AG10803 (cell line): ENCODE measurements around the gene SNX11.

Source experiments
- DNase-seq: peaks from one replicate; pipeline ENCODE4 v3.0.0; 2010; ENCODE audit warnings: low read depth
- H3K4me3 ChIP-seq: 2 replicates; pipeline ENCODE4 v1.5.1; 2011; ENCODE audit warnings: mild to moderate bottlenecking, low read length, control low read depth
- TF ChIP-seq, protein P1 (sequence below): conservative IDR thresholded peaks from 2 replicates; pipeline ENCODE4 v1.5.1; 2011; ENCODE audit warnings: mild to moderate bottlenecking, low read length, control low read depth, inconsistent platforms

SNX11 gene

DNA sequence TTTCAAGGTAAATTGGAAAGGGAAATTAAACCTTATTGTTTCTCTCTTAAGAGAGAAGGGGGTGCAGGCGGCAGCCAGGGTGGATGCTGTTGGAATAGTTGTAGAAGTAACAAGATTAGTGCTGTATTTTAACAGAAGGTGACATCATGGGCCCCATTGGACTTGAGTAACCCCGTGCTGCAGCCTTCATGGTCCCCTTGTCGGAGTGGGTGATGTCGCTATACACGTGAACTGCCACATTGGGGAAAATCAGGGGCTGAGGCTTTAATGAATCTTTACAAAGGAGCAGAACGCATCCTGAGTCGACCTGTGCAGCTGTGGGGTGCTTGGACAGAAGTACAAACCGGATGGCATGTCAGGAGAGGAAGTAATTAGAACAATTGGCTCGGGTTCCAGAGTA, 3.2 kb downstream of the SNX11 start:
- no peak for DNase-seq
- no peak overlapping the region for H3K4me3 ChIP-seq
- TF ChIP-seq, protein P1, sequence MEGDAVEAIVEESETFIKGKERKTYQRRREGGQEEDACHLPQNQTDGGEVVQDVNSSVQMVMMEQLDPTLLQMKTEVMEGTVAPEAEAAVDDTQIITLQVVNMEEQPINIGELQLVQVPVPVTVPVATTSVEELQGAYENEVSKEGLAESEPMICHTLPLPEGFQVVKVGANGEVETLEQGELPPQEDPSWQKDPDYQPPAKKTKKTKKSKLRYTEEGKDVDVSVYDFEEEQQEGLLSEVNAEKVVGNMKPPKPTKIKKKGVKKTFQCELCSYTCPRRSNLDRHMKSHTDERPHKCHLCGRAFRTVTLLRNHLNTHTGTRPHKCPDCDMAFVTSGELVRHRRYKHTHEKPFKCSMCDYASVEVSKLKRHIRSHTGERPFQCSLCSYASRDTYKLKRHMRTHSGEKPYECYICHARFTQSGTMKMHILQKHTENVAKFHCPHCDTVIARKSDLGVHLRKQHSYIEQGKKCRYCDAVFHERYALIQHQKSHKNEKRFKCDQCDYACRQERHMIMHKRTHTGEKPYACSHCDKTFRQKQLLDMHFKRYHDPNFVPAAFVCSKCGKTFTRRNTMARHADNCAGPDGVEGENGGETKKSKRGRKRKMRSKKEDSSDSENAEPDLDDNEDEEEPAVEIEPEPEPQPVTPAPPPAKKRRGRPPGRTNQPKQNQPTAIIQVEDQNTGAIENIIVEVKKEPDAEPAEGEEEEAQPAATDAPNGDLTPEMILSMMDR = no peak

DNA sequence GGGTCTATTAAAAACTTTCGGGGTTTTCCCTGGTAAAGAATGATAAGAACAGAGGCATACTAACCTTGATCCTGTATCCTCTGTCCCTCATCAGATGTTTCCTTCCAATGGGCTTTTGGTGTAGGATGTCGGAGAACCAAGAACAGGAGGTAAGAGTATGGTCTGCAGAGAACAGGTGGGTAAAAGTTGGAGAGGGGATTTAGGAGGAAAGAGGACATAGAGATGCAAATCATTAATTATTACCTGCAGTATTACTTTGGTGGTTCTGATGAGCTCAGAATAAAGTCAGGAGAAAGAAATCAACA, 4.3 kb downstream of the SNX11 start:
- no peak for DNase-seq
- TF ChIP-seq, protein P1 = no peak
- H3K4me3 ChIP-seq = no peak overlapping the region

DNA sequence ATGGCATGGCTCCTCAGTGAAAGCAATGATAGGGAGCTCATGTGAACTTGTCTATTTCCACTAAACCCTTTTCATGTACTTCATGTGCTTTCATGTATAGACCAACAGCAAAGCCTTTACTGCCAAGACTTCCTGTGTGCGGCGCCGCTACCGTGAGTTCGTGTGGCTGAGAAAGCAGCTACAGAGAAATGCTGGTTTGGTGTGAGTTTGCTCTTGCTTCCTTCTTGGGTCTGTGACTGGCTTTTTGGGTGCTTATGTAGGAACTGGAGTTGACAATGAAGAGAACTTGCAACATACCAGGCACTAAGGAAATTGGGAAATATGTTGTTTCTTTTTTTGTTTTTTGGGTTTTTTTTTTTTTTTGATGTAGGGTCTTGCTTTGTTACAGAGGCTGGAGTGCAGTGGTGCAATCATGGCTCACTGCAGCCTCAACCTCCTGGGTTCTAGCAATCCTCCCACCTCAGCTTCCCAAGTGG, 5.7 kb downstream of the SNX11 start:
- TF ChIP-seq, protein P1 = no peak
- H3K4me3 ChIP-seq = no peak overlapping the region
- DNase-seq = no peak

DNA sequence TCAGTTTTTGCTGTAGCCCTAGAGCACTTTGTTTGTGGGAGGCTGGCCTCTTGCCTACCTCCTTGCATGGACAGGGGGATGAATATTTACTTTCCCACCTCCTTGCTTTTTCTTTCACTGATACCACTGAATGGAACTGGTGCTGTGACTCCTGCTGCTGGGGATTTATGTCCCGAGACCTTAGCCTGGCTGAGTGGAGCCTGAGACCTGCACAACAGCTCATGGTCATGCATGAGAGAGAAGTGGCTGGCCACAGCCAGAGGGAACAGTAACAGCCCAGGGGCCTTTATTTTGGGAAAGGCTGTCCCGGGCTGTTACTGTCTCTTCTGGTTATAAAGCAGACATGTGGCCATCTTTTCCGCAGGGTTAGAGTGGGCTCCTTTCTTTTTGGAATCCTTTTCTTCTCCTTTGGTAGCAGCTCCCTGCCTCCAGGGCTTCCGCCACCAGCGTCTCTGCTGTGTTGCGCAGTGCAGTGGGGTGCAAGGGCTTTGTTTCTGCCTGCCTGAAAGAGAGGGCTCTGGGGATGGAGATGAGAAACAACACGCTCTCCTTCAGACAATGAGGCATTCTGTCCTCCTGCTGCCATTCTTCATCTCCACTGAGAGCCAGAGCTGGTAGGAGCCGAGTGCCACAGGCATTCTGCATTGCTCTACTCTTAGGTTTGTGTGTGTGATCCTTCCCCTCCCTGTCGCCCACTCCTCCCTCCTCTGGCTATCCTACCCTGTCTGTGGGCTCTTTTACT, 14.5 kb downstream of the SNX11 start:
- H3K4me3 ChIP-seq = no peak overlapping the region
- TF ChIP-seq, protein P1 = no peak
- DNase-seq = no peak

DNA sequence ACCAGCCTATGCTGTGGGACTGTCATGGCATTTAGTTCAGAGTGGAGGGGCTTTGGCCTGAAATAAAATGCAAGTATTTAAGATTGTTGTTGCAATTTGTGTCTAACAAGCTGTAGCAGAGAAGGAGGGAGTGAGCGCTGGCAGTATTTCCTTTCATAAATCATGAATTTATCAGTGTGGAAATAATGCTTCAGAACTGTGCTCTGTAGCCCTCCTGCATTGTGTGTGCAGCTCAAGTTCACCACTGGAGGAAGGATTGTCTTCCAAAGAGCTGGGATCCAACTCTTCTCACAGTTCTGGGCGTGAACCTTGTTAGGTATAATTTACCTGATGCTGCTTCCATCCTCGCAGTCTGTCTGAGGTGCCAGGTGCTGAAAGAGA, 15.1 kb downstream of the SNX11 start:
- TF ChIP-seq, protein P1 = no peak
- DNase-seq = no peak
- H3K4me3 ChIP-seq = no peak overlapping the region

DNA sequence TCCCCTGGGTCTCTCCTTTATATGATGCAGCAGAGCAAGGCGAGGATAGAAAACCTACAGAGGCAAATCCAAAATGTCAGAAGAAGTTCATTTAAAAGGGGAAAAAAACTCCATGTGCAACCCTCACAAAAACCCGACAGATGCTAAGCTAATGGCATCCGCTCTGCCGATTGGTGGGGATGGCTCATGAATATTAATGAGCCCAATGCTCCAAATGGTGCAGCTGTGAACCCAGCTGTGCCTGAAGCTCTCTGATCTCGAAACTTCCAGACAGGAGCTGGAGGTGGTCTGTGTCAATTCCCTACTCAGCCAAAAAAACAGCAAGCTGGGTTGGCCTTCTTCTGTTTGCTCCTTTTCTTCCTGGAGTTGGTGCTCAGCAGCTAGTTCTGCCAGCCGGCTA, 15.5 kb downstream of the SNX11 start:
- DNase-seq = no peak
- no peak overlapping the region for H3K4me3 ChIP-seq
- TF ChIP-seq, protein P1 = no peak

DNA sequence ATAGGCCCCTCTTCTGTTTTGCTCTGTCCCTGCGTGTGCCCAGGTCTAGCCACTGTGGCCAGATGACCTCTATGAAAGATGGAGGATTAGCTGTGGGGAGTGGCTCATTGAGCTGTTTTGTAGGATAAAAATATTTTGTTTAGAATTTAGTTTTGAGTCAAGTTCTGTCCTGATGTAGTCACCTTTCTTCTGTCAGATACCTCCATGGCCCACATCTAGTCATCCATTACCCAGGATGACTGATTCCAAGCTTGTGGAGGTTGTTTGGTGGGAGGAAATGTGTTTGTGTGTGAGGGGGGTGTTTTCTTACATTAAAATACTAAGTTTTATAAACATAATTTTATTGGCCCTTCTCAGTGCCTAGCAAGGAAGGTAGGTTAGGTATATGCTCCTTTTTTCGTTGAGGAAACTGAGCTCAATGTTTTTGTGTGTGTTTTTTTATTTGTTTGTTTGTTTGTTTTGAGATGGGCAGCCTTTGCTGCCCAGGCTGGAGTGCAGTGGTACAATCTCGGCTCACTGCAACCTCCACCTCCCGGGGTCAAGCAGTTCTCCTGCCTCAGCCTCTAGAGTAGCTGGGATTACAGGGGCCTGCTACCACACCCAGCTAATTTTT, 16.3 kb downstream of the SNX11 start:
- DNase-seq = no peak
- TF ChIP-seq, protein P1 = no peak

More for the DNA sequence above, 16.3 kb downstream of the SNX11 start:
- H3K4me3 ChIP-seq = no peak overlapping the region
